Mucosa of gallbladder (tissue), 1 donor: ENCODE data around the gene RO60. TPM values are rescaled to one million over a fixed set of nuclear protein-coding genes. Genes with fewer than 3 reads are reported as not detected.
A peak's percentile ranks its signal among the peaks of the same experiment; 100 is the strongest.
"Not testable (repeated sequence)": the region's sequence is repeated elsewhere in the genome, so short reads cannot be mapped to it uniquely, and the experiment has no call there.

Source experiments
- DNase-seq: peaks from one replicate; pipeline ENCODE4 v3.0.0-alpha.2; 2020; ENCODE audit warnings: low spot score
- total RNA-seq: library from RNA; stranded (reverse); gene quantifications from one replicate; pipeline ENCODE4 v1.2.1, GENCODE V29; 2021
- donor health status: DM: no; HTN: no; CAD: no.

RO60 gene
- 79.5 TPM for total RNA-seq

DNA sequence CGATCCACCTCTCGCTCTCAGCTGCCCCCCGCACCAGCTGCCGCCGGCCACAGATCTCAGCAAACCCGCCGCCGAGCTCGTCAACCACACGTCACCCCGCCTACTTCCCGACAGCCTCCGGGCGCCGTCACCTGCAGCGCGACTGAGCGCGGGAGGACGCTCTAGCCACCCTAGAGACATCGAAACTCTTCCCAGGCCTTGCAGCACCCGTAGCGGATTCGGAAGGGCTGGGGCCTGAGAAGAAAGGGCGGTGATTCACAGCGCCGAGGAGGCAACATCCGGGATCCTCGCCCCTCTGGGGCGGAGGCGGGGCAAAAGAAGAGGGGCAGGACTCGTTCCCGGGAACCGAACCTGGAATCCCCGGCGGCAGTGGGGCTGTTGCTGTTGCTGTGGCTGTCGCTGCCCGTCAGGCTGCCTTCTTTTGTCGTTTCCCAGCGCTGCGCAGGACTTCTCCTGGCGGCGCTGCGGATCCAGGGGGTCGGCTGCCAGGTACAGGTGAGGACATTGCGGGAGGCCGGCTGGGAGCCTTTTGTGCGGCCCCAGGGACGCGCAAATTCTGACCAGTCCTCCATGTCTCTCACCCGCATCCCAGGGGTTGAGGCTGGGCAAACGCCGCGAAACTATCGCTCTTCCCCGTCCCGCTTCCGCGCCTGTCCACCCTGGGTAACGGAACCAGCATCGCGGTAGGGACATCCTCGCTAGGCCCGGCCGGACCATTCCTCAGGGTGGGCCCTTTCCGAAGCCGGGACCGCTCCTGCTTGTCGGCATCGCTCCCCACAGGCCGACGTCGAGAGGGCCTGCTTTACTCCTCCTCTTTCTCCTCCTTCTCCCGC lies at the start of gene RO60, which contains the start of gene UCHL5:
Gene RO60 (plus strand): TSS at position 331 of the 833 bp plus-strand sequence. CDS start 9,443 bp downstream, outside the sequence.
Gene UCHL5 (minus strand): TSS at position 79 of the 833 bp plus-strand sequence. CDS start 100 bp downstream, outside the sequence.
- peak; percentile 96 for DNase-seq

GRCh38 chr1:193011406-193011805 lies 48.0 kb upstream of the RO60 start:
- DNase-seq = no peak

GRCh38 chr1:193013005-193013404 lies 46.4 kb upstream of the RO60 start:
- DNase-seq = no peak

DNA sequence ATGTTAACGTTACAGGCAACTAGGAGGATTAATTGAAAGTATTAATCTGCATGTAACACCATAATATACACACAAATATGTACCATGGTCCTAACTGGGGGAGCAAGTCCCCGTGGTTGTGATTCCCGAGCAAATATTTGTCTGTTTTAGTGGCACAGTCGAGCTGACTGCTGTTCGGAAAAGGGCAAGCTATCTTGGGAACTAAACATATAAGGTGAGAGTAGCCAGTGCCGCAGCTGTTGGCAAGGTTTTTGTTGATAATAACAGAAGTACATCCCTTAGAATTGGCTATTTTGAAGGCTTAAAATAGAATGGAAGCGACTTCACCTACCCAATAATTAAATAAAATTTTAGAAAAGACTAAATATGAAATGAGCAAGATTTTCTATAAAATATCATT lies 45.7 kb upstream of the RO60 start:
- no peak for DNase-seq

DNA sequence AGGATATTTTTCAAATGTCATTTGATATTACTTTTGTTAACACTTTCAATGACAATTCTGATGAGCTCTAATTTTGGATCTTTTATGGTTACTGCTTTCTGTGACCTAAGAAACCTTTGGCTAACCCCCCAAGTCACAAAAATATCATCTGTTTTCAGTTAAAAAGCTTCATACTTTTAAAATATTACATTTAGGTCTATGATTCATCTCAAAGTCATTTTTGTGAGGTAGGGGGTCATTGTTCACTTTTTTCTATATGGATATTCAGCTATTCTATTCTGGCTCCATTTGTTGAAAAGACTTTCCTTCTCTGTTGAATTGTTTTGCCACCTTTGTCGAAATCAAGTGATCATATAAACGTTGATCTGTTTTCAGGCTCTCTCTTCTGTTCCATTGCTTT lies 45.0 kb upstream of the RO60 start:
- DNase-seq = no peak

DNA sequence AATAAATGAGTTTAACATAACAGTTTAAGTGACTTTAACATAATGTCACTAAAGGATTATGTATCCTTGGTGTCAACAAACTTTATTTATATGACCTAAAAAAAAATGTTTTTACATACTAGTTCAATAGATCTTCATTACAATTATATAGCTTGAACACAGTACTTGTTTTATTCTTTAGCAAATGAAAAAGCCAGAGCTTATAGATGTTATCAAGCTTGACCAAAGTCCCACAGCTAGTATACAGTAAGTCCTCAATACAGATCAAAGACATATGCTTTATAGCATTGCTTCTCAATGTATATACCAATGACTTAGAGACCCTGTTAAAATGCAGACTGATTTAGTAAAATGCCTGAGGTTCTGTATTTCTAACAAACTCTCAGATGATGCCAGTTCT lies 42.6 kb upstream of the RO60 start:
- DNase-seq = no peak

DNA sequence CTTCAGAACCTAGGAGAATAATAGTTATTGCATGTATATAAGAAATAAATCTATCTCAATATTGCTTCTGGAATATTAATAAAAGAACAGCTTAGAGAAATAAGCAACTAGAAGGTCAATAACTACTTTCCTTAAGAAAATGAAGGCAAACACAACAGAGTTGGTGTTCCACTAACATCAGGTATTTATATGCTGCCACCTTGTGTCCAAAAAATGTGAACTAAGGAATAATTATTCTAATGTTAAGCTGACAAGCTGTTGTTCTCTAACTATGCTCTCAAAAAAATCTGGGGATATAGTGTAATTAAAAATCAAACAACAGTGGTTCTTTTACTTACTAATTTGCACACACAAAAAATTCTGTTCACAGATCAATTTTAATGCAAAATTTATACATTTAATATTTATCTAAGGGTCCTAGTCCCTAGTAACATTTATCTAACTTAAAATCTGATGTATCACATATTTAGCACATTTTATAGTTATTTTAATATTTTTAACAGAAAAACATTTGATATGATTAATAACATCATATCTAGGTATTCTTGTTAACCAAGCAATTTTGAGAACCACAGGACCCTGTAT lies 39.9 kb upstream of the RO60 start:
- no peak for DNase-seq

DNA sequence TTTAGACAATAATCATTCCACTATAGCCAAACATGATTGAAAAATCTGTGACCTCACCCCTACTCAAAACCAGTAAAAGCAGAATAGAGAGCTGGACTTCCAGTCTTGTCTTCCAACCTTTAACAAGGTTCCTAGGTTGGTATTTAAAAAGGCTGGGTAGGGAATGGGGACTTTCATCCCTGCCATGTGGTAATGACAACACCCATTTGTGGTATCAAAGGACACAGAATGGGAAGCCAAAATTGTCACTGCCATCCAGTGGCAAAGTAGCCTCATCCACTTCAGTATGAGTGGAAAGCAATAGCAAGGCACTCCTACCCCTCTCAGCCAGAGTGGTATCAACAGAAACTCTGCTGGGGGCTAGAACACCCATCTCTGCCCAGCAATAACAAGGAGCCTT lies 34.2 kb upstream of the RO60 start:
- no peak for DNase-seq

DNA sequence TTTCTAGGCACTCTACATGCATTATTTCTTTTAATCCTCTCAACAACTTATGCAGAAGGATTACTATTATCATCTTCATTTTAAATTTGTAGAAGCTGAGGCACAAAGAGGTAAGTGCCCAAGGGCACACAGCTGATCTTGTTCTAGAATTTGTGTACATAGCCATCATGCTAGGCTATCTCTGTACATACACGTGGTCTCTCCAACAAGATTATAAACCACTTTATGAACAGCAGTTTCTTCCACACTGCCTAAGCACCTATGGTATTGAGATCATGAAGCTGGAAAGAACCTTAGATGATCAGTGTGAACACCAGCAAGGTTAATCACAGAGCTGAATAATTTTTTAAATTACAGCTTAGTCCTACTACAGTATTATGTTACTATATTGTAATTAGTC lies 29.1 kb upstream of the RO60 start:
- DNase-seq = no peak

DNA sequence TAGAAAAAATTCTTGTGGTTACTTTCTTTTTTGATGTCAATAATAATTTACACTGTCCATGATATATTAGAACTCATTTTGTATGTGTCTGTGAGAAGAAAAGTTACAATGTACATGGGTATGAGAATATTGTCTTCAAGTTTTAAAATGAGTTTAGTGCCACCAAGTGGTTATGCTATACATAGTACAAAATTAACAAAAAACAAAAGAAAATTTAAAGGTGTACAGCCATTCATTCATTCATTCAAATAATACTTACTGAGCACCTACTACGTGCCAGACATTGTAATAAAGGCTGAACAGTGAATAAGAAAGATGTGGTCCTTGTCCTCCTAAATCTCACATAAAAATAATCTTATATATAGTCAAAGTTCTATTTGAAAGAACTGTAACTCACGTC lies 28.0 kb upstream of the RO60 start:
- no peak for DNase-seq

DNA sequence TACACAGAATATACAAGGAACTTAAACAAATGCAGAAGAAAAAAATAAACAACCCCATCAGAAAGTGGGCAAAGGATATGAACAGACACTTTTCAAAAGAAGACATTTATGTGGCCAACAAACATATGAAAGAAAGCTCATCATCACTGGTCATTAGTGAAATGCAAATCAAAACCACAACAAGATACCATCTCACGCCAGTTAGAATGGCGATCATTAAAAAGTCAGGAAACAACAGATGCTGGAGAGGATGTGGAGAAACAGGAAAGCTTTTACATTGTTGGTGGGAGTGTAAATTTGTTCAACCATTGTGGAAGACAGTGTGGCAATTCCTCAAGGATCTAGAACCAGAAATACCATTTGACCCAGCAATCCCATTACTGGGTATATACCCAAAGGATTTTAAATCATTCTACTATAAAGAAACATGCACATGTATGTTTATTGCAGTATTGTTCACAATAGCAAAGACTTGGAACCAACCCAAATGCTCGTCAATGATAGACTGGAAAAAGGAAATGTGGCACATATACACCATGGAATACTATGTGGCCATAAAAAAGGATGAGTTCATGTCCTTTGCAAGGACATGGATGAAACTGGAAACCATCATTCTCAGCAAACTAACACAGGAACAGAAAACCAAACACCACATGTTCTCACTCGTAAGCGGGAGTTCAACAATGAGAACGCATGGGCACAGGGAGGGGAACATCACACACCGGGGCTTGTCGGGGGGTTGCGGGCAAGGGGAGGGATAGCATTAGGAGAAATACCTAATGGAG lies 26.6 kb upstream of the RO60 start:
- DNase-seq = not testable (repeated sequence)

- no peak for DNase-seq
These were observed 25.8 kb upstream of the RO60 start for GRCh38 chr1:193033610-193034009.

DNA sequence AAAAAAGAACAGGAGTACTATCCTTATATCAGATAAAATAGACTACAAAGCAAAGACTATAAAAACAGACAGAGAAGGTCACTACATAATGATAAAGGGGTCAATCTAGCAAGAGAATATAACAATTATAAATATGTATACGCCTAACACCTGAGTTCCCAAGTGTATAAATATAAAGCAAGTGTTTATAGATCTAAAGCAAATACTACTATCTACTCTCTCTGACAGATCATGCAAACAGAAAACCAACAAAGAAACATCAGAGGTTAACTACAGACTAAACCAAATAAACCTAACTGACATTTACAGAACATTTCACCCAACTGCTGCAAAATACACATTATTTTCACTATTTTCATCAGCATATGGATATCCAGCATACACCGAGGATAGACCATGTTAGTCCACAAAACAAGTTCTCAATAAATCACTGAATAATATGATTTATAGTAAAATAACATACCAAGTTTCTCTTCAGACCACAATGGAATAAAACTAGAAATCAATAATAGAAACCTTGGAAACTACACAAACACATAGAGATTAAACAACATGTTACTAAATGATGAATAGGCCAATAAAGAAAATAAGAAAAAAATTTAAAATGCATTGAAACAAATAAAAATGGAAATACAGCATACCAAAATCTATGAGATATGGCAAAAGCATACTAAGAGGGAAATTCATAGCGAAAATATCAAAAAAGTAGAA lies 22.9 kb upstream of the RO60 start:
- DNase-seq = no peak

GRCh38 chr1:193040011-193040410 lies 19.4 kb upstream of the RO60 start:
- no peak for DNase-seq

- DNase-seq = no peak
These were observed 16.4 kb upstream of the RO60 start for GRCh38 chr1:193042766-193043691.

DNA sequence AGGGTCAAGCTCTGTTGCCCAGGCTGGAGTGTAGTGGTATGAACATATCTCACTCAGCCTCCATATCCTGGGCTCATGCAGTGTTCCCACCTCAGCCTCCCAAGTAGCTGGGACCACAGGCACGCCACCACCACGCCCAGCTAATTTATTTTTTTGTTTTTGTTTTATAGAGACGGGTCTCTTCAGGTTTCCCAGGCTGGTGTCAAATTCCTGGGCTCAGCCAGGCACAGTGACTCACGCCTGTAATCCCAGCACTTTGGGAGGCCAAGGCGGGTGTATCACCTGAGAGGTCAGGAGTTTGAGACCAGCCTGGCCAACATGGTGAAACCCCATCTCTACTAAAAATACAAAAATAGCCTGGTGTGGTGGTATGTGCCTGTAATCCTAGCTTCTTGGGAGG lies 10.5 kb upstream of the RO60 start:
- DNase-seq = not testable (repeated sequence)

- DNase-seq = no peak
These were observed 5.2 kb upstream of the RO60 start for GRCh38 chr1:193054169-193054675.

GRCh38 chr1:193058529-193059281 lies 707 bp upstream of the RO60 start:
- DNase-seq = peak; percentile 14

DNA sequence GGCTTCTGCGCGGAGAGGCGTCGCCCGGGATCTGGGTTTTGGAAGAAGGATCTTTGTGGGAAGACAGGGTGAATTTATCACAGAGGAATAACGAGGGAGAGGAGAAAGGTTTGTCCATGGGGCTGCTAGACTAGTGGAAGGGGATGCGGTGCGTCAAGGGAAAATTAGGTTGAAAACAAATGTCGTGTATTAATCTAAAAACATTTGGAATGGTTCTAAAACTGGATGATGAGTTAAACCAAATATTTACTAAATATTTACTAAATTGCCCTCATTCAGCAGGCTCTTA lies 647 bp downstream of the RO60 start:
- no peak for DNase-seq

DNA sequence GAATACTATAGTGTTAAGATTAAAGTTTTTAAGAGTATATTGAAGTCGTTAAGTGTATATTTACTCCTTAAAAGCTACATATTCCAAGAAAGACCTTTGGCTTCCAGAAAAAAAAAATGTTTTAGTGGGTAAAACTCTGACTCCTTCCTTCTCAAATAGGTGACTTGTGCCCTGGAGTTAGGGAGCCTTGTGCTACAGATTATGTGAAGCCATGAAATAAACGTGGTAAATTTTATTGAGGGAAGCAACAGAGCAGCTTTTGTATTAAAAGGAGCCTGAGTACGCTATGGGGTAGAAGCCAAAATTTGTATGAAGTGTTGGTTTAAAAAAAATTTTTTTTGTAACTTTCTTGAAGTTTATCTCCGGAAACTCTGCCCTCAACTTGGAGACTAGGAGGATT lies 994 bp downstream of the RO60 start:
- DNase-seq = no peak
